Ascending aorta (tissue), 2 donors: Measurements from ENCODE around the gene ARID5B. TPM values are rescaled to one million over a fixed set of nuclear protein-coding genes. Genes with fewer than 3 reads are reported as not detected.

ENCODE experiments used
- DNase-seq, 2 donors: peaks; one replicate each; pipeline ENCODE4 v3.0.0-alpha.2; 2019; ENCODE audit warnings: low spot score in 2 of 2
- H3K27ac ChIP-seq, 2 donors: fragments of 200-600 bp; sonication (generic); one replicate each; pipeline ENCODE4 v1.5.1; 2016 to 2017; ENCODE audit warnings: mild to moderate bottlenecking in 1 of 2
- H3K27me3 ChIP-seq: fragments of 200-600 bp; sonication (generic); one replicate; pipeline ENCODE4 v1.5.1; 2017
- H3K36me3 ChIP-seq, 2 donors: fragments of 200-600 bp; sonication (generic); one replicate each; pipeline ENCODE4 v1.5.1; 2016
- H3K4me1 ChIP-seq, 2 donors: fragments of 200-600 bp; sonication (generic); one replicate each; pipeline ENCODE4 v1.5.1; 2016 to 2017; ENCODE audit warnings: mild to moderate bottlenecking in 1 of 2
- H3K4me3 ChIP-seq, 2 donors: fragments of 200-600 bp; sonication (generic); one replicate each; pipeline ENCODE4 v1.5.1; 2016 to 2017; ENCODE audit warnings: mild to moderate bottlenecking in 1 of 2
- H3K9me3 ChIP-seq, 2 donors: fragments of 200-600 bp; sonication (generic); one replicate each; pipeline ENCODE4 v1.5.1; 2016
- intact Hi-C: fragments of 100-400 bp; cut with DNase I; formaldehyde crosslinking; loops from one replicate; pipeline ENCODE4 v1.15.1; 2023
- total RNA-seq: library from RNA; depleted of rRNA; stranded (reverse); fragments of >200 nt; gene quantifications from one replicate; pipeline ENCODE4 v1.1.0, GENCODE V29; 2016
- TF ChIP-seq, protein P1 (sequence below), 3 experiments: fragments of 200-600 bp in 2 of 3; fragments of 450-650 bp in 1 of 3; sonication (generic) in 2 of 3; IDR thresholded peaks; one replicate each; pipeline ENCODE4 v1.5.1; 2016 to 2019; ENCODE audit warnings: antibody characterized with exemption in 3 of 3, mild to moderate bottlenecking in 1 of 3, moderate library complexity in 1 of 3

The ARID5B gene
- total RNA-seq, 1 donor from 2014 or later: 92.5 TPM

DNA sequence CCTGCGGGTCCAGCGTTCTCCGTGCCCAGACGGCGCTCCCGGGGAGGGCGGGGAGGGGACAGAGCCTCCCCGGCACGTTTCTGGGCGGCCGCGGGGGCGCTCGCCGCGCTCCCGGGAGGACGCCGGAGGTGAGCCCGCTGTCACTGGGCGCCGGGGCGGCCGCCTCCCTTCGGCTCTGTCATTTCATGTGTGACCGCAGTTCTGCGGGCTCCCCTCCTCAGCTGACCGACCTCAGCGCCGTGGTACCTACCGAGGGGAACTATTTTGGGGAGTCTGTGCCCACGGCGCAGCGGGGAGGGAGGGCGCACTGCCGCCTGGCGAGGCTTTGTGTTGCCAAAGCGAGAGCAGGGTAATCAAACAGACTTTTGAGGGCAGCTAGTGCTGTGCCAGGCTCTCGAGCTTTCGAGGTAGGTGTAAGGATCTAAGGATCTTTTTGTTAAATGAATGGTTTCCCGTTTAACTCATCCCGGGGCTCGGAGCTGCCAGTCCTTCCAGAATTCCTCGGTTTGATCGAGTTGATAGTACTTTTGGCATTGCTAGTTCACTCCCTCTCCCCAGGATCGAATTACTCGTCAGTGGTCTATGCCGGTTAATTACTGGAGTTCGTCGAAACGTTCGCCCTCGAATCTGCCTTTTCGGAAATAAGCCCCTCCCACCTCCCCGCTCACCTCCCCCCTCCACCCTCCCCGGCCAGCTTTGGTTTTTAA, 1.9 kb downstream of the ARID5B start:
- no peaks in the 10 kb centered on the region for H3K27me3 ChIP-seq
- intact Hi-C loops: loop anchor here (2.0 to 10.0 kb wide), 7 partner anchors 66 to 959 kb away; partner anchors contain the start of genes RHOBTB1 and ZNF365
- TF ChIP-seq, protein P1, sequence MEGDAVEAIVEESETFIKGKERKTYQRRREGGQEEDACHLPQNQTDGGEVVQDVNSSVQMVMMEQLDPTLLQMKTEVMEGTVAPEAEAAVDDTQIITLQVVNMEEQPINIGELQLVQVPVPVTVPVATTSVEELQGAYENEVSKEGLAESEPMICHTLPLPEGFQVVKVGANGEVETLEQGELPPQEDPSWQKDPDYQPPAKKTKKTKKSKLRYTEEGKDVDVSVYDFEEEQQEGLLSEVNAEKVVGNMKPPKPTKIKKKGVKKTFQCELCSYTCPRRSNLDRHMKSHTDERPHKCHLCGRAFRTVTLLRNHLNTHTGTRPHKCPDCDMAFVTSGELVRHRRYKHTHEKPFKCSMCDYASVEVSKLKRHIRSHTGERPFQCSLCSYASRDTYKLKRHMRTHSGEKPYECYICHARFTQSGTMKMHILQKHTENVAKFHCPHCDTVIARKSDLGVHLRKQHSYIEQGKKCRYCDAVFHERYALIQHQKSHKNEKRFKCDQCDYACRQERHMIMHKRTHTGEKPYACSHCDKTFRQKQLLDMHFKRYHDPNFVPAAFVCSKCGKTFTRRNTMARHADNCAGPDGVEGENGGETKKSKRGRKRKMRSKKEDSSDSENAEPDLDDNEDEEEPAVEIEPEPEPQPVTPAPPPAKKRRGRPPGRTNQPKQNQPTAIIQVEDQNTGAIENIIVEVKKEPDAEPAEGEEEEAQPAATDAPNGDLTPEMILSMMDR (IDR thresholded peaks at IDR 0.05): peak in 2 of 3 experiments; percentile 6 to 35
- DNase-seq: peak; percentile 18 to 80
- no peaks in the 10 kb centered on the region for H3K9me3 ChIP-seq
- H3K27ac ChIP-seq: peak overlapping the region; percentile 99
- H3K4me1 ChIP-seq: peaks cover 0 to 12% of the 10 kb centered on the region in 2 donors
- H3K4me3 ChIP-seq: peak overlapping the region; percentile 84 to 89
- no peaks in the 10 kb centered on the region for H3K36me3 ChIP-seq

DNA sequence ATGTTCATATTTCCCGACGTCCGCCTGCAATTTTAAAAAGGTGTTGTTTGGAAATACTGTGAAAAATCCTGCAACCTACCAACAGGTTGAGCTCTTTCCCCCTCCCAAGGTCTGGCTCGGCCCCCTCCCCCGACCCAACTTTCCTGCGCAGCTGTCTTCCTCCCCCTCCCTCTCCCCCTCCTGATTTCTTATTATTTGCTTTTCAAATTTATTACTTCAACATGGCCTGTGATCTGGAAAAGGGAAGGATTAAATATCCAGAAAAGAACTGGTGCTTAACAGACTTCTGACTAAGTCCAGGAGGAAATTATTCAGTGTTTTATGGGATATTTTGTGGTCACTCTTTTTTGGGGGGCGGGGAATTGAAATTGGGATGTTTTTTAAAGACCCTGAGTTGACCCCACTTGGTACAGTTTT, 2.4 kb downstream of the ARID5B start:
- DNase-seq: no peak
- Histone ChIP-seq H3K36me3 (no peaks in the 10 kb centered on the region), H3K27me3 (no peaks in the 10 kb centered on the region), H3K4me1 (peaks cover 0 to 9% of the 10 kb centered on the region in 2 donors), H3K4me3 (peak overlapping the region; percentile 84 to 89), H3K27ac (peak overlapping the region; percentile 99), H3K9me3 (no peaks in the 10 kb centered on the region)
- TF ChIP-seq, protein P1 (IDR thresholded peaks at IDR 0.05): no peak
- intact Hi-C loops: loop anchor here (2.0 to 10.0 kb wide), 8 partner anchors 33 to 959 kb away; partner anchors contain the start of genes RHOBTB1 and ZNF365

DNA sequence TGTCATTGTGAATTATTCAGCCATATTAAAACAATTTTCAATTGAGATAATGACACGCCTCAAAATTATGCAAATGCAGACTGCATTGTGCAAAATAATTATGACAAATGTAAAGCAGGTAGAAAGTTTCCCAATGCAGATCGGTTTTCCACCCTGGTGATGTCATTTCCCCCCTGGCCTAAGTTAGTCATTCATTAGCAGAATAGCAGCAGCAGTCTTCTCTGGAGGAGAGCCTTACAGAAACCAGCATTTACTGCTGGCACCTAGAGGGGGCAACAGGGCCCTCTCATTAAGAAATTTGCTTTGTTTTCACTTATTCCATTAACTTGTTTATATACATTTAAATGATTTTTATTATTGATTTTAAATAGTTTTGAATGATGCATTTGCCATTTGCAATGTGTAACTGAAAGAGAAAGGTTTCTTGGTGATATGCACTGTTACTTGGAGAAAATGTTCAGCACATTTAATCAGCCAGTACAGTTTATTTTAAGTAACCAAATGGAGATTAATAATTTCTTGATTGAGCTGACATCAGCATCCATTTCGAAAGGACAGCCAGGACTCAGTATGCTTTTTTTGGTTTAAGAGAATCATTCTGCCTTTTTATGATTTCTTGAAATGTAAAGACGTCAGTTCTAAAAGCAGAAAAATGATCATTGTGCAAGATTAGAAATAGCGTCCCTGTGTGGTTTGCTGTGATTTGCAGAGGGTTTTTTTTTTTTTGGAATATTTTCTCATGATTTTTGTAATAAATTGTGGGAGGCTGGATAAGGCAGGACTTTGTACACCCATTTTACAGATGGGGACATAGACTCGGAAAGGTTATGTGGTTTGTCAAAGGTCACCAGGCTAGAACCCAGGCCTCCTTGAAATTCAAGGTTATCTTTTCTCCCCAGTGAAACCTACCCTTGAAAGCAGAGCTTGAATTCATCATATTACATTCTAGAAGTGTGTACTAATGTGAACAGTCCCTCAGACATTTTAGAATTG, 3.5 kb downstream of the ARID5B start:
- intact Hi-C loops: loop anchor here (2.0 to 10.0 kb wide), 6 partner anchors 32 to 960 kb away; partner anchors contain the start of genes RHOBTB1 and ZNF365
- no peaks in the 10 kb centered on the region for H3K9me3 ChIP-seq
- DNase-seq: peak in 1 of 2 donors; percentile 78
- peak overlapping the region; percentile 84 to 89 for H3K4me3 ChIP-seq
- H3K27me3 ChIP-seq: no peaks in the 10 kb centered on the region
- TF ChIP-seq, protein P1 (IDR thresholded peaks at IDR 0.05): peak in 2 of 3 experiments; percentile 4 to 28
- peaks cover 0 to 4% of the 10 kb centered on the region in 2 donors for H3K4me1 ChIP-seq
- H3K27ac ChIP-seq: peak overlapping the region; percentile 99
- no peaks in the 10 kb centered on the region for H3K36me3 ChIP-seq

DNA sequence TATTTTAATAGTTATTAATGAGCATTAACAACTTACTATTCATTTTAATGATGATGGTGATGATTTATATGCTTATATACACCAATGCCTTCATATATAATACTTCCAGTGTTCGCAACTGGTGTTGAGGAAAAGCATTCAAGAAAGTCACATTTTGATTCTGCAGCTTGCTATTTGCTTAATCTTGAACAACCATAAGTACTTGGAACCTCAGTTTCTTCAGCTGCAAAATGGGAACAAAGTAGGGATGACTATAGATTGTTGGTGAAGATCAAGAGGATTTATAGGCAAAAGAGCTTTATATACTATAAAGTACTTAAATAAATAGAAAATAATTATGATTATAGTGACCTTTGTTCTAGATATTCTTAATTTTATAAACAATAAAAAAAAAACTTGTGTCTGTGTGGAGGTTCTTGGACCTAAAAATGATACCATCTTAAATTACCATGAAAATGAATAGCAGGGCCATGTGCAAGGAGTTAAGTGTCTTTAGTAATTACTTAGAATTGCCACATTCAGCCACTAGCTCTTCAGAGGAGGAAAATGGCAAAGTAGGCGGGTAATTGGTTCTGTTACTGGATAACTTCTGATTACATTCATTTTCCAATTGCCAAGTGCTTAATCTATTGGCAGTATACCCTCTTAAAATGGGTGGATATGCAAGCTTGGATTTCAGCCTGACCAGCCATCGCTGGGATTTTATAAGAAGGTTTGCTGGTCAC, 4.5 kb downstream of the ARID5B start:
- peak overlapping the region; percentile 99 for H3K27ac ChIP-seq
- H3K4me1 ChIP-seq: peaks cover 0 to 4% of the 10 kb centered on the region in 2 donors
- intact Hi-C loops: loop anchor here (2.0 to 10.0 kb wide), 2 partner anchors 31 to 961 kb away; partner anchors contain the start of gene RHOBTB1
- H3K9me3 ChIP-seq: no peaks in the 10 kb centered on the region
- H3K27me3 ChIP-seq: no peaks in the 10 kb centered on the region
- no peak for DNase-seq
- no peaks in the 10 kb centered on the region for H3K36me3 ChIP-seq
- TF ChIP-seq, protein P1 (IDR thresholded peaks at IDR 0.05): no peak
- no peak overlapping the region for H3K4me3 ChIP-seq

DNA sequence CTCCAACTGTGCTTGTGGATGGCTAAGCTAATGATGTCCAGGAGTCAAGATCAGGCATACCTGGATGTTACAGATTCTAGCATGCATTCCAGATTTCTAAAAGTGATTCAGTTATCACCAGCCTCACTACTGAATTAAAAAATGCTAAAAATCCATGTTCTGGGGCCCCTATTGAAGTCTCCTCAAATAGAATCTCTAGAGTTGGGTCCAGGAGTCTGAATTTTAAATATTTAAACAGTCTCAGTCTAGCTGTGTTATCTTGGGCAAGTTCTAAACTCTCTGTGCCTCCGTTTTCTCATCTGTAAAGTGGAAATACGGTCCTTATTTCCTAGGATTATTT, 5.0 kb downstream of the ARID5B start:
- Histone ChIP-seq H3K4me3 (no peak overlapping the region), H3K27me3 (no peaks in the 10 kb centered on the region), H3K4me1 (peaks cover 0 to 4% of the 10 kb centered on the region in 2 donors), H3K27ac (peak overlapping the region; percentile 62 to 99), H3K9me3 (no peaks in the 10 kb centered on the region), H3K36me3 (no peaks in the 10 kb centered on the region)
- no peak for DNase-seq
- TF ChIP-seq, protein P1 (IDR thresholded peaks at IDR 0.05): no peak
- intact Hi-C loops: loop anchor here (10.0 kb wide), 1 partner anchor 962 kb away; the partner anchor contains the start of gene RHOBTB1
